ENCODE data around the gene SPATA24. TPM values are rescaled to one million over a fixed set of nuclear protein-coding genes. Genes with fewer than 3 reads are reported as not detected.

SPATA24 gene
- total RNA-seq, 1 donor, result 1.3 TPM

- H3K27me3 ChIP-seq (ENCODE audit: insufficient read depth, low read length), result no peaks in the 10 kb centered on the region
- H3K4me3 ChIP-seq (ENCODE audit: low read length), result no peak overlapping the region
- H3K4me1 ChIP-seq (ENCODE audit: insufficient read depth, low read length), result peaks cover 54% of the 10 kb centered on the region
- no peaks in the 10 kb centered on the region for H3K9me3 ChIP-seq (ENCODE audit: low read depth, low read length)
Measured at GRCh38 chr5:139383993-139384590, 19.8 kb downstream of the SPATA24 start.

- no peak within 1 kb of the TSS for H3K4me3 ChIP-seq (ENCODE audit: low read length)
- H3K4me1 ChIP-seq (ENCODE audit: insufficient read depth, low read length), result peaks cover 47% of the 10 kb centered on the region
- H3K27me3 ChIP-seq (ENCODE audit: insufficient read depth, low read length), result no peaks in the 10 kb centered on the region
- H3K9me3 ChIP-seq (ENCODE audit: low read depth, low read length), result no peaks in the 10 kb centered on the region
Measured at GRCh38 chr5:139383275-139383992, 20.5 kb downstream of the SPATA24 start, which contains the start of gene SLC23A1. SLC23A1 (minus strand) TSS chr5:139383297; CDS start chr5:139383253, 44 bp downstream.

- Histone ChIP-seq H3K9me3 (ENCODE audit: low read depth, low read length) (no peaks in the 10 kb centered on the region), H3K4me1 (ENCODE audit: insufficient read depth, low read length) (peaks cover 41% of the 10 kb centered on the region), H3K27me3 (ENCODE audit: insufficient read depth, low read length) (no peaks in the 10 kb centered on the region)
Measured at GRCh38 chr5:139382807-139383206, 21.1 kb downstream of the SPATA24 start.

GRCh38 chr5:139381837-139382761 is 21.8 kb downstream of the SPATA24 start:
- no peaks in the 10 kb centered on the region for H3K9me3 ChIP-seq (ENCODE audit: low read depth, low read length)
- H3K27me3 ChIP-seq (ENCODE audit: insufficient read depth, low read length), result no peaks in the 10 kb centered on the region
- no peak overlapping the region for H3K4me3 ChIP-seq (ENCODE audit: low read length)
- H3K4me1 ChIP-seq (ENCODE audit: insufficient read depth, low read length), result peaks cover 37% of the 10 kb centered on the region

More at GRCh38 chr5:139382807-139383206, 21.1 kb downstream of the SPATA24 start:
- no peak overlapping the region for H3K4me3 ChIP-seq (ENCODE audit: low read length)

- Histone ChIP-seq H3K9me3 (ENCODE audit: low read depth, low read length) (no peaks in the 10 kb centered on the region), H3K4me1 (ENCODE audit: insufficient read depth, low read length) (peaks cover 17% of the 10 kb centered on the region), H3K27me3 (ENCODE audit: insufficient read depth, low read length) (no peaks in the 10 kb centered on the region), H3K4me3 (ENCODE audit: low read length) (no peak overlapping the region)
Measured at GRCh38 chr5:139379626-139380449, 24.1 kb downstream of the SPATA24 start.

- H3K4me1 ChIP-seq (ENCODE audit: insufficient read depth, low read length), result peaks cover 8% of the 10 kb centered on the region
- no peaks in the 10 kb centered on the region for H3K27me3 ChIP-seq (ENCODE audit: insufficient read depth, low read length)
- H3K4me3 ChIP-seq (ENCODE audit: low read length), result no peak overlapping the region
- no peaks in the 10 kb centered on the region for H3K9me3 ChIP-seq (ENCODE audit: low read depth, low read length)
Measured at GRCh38 chr5:139378941-139379361, 24.9 kb downstream of the SPATA24 start.

- no peak overlapping the region for H3K4me3 ChIP-seq (ENCODE audit: low read length)
- H3K27me3 ChIP-seq (ENCODE audit: insufficient read depth, low read length), result no peaks in the 10 kb centered on the region
- H3K4me1 ChIP-seq (ENCODE audit: insufficient read depth, low read length), result peaks cover 4% of the 10 kb centered on the region
- no peaks in the 10 kb centered on the region for H3K9me3 ChIP-seq (ENCODE audit: low read depth, low read length)
Measured at GRCh38 chr5:139378101-139378825, 25.6 kb downstream of the SPATA24 start.

- Histone ChIP-seq H3K4me1 (ENCODE audit: insufficient read depth, low read length) (peaks cover 3% of the 10 kb centered on the region), H3K4me3 (ENCODE audit: low read length) (no peak overlapping the region), H3K9me3 (ENCODE audit: low read depth, low read length) (no peaks in the 10 kb centered on the region), H3K27me3 (ENCODE audit: insufficient read depth, low read length) (no peaks in the 10 kb centered on the region)
Measured at GRCh38 chr5:139377226-139377625, 26.7 kb downstream of the SPATA24 start.

- H3K4me1 ChIP-seq (ENCODE audit: insufficient read depth, low read length), result no peaks in the 10 kb centered on the region
- no peaks in the 10 kb centered on the region for H3K9me3 ChIP-seq (ENCODE audit: low read depth, low read length)
- H3K4me3 ChIP-seq (ENCODE audit: low read length), result no peak overlapping the region
- no peaks in the 10 kb centered on the region for H3K27me3 ChIP-seq (ENCODE audit: insufficient read depth, low read length)
Measured at GRCh38 chr5:139376364-139376763, 27.5 kb downstream of the SPATA24 start.

DNA sequence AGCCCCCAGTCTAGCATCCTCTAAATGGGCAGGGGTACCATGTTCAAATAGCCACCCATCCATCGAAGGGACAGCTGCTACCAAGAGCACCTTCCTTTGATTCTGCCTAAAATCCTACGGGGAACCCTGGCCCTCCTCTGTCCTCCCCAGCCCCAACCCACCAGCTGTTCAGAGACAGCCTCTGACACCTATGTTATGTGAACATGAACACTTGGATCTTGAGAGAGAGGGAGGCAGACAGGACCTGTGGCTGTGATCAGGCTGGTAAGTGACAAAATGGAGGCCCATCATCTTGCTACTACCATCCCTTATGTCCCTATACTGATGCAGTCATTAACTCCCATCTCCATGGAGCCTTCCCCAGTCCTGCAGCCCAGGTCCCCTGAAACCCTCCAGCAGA is 29.0 kb downstream of the SPATA24 start:
- Histone ChIP-seq H3K4me1 (ENCODE audit: insufficient read depth, low read length) (no peaks in the 10 kb centered on the region), H3K27me3 (ENCODE audit: insufficient read depth, low read length) (no peaks in the 10 kb centered on the region), H3K9me3 (ENCODE audit: low read depth, low read length) (no peaks in the 10 kb centered on the region), H3K4me3 (ENCODE audit: low read length) (no peak overlapping the region)

GRCh38 chr5:139371482-139372435 is 32.1 kb downstream of the SPATA24 start:
- Histone ChIP-seq H3K9me3 (ENCODE audit: low read depth, low read length) (no peaks in the 10 kb centered on the region), H3K4me1 (ENCODE audit: insufficient read depth, low read length) (no peaks in the 10 kb centered on the region), H3K4me3 (ENCODE audit: low read length) (no peak overlapping the region), H3K27me3 (ENCODE audit: insufficient read depth, low read length) (no peaks in the 10 kb centered on the region)

GRCh38 chr5:139369181-139369580 is 34.7 kb downstream of the SPATA24 start:
- Histone ChIP-seq H3K27me3 (ENCODE audit: insufficient read depth, low read length) (no peaks in the 10 kb centered on the region), H3K9me3 (ENCODE audit: low read depth, low read length) (no peaks in the 10 kb centered on the region), H3K4me3 (ENCODE audit: low read length) (no peak overlapping the region), H3K4me1 (ENCODE audit: insufficient read depth, low read length) (no peaks in the 10 kb centered on the region)

DNA sequence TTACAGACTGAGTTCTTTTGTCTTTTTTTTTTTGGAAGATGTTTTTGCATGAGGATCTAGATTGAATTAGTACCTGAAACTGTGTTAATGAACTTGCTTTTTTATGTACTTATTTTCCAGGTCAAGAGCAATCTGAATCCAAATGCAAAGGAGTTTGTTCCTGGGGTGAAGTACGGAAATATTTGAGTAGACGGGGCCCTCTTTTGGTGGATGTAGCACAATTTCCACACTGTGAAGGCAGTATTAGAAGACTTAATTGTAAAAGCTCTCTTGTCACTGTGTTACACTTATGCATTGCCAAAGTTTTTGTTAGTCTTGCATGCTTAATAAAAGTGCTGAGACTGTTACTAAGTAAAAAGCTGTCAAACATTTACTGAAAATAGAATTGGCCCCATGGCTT is 35.3 kb downstream of the SPATA24 start:
- Histone ChIP-seq H3K4me3 (ENCODE audit: low read length) (no peak overlapping the region), H3K9me3 (ENCODE audit: low read depth, low read length) (no peaks in the 10 kb centered on the region), H3K4me1 (ENCODE audit: insufficient read depth, low read length) (no peaks in the 10 kb centered on the region), H3K27me3 (ENCODE audit: insufficient read depth, low read length) (no peaks in the 10 kb centered on the region)

Measured in mononuclear cell (primary cell).